Measurements from ENCODE around the gene RAB23.

RAB23 gene

DNA sequence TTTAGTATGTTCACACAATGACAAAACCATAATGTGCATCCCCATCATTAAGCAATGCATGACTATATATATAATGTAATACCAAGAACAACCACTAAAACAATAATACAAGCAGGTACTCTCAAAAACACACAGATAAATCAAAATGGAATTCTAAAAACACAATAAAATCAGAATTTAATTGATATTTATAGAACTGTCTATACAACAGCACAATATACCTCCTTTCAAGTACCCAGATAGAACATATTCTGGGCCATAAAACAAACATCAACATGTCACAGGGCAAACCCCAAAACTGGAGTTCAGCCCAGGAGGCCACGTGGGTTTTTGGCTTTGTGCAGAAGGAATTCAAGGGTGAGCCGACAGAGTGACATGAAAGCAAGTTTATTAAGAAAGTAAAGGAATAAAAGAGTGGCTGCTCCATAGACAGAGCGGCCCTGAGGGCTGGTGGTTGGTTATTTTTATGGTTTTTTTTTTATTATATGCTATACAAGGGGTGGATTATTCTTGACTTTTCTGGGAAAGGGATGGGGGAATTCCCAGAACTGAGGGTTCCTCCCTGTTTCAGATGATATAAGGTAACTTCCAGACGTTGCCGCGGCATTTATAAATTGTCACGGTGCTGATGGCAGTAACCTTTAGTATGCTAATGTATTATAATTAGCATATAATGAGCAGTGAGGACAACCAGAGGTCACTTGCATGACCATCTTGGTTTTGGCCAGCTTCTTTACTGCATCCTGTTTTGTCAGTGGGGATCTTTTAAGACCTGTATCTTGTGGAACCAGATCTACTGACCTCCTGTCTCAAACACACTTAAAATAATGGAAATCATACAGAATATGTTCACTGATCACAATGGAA is 5.6 kb downstream of the RAB23 start:
- TF ChIP-seq CREB1 (IDR thresholded peaks at IDR 0.05; ENCODE audit: low read depth) = no peak
- TF ChIP-seq, protein P1, sequence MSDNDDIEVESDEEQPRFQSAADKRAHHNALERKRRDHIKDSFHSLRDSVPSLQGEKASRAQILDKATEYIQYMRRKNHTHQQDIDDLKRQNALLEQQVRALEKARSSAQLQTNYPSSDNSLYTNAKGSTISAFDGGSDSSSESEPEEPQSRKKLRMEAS (IDR thresholded peaks at IDR 0.05) = no peak
- no peak for TF ChIP-seq EGR1 (IDR thresholded peaks at IDR 0.05)
- TF ChIP-seq CEBPB (IDR thresholded peaks at IDR 0.05) = no peak
- no peak for TF ChIP-seq ZBTB7A (IDR thresholded peaks at IDR 0.05; ENCODE audit: low read depth)
- TF ChIP-seq RAD21 (IDR thresholded peaks at IDR 0.05; ENCODE audit: low read depth) = no peak
- TF ChIP-seq TEAD4 (IDR thresholded peaks at IDR 0.05) = no peak
- TF ChIP-seq FOXM1 (IDR thresholded peaks at IDR 0.05; ENCODE audit: borderline replicate concordance, low read depth) = no peak
- no peak for TF ChIP-seq TCF12 (IDR thresholded peaks at IDR 0.05; ENCODE audit: low read depth)
- TF ChIP-seq REST (IDR thresholded peaks at IDR 0.05; ENCODE audit: low read depth) = no peak
- TF ChIP-seq TAF1 (IDR thresholded peaks at IDR 0.05; ENCODE audit: low read depth) = no peak
- no peak for TF ChIP-seq EP300 (IDR thresholded peaks at IDR 0.05; ENCODE audit: borderline replicate concordance)
- TF ChIP-seq YY1 (IDR thresholded peaks at IDR 0.05; ENCODE audit: low read depth) = no peak
- TF ChIP-seq USF1 (IDR thresholded peaks at IDR 0.05) = no peak
- no peak for TF ChIP-seq NFIC (IDR thresholded peaks at IDR 0.05)

DNA sequence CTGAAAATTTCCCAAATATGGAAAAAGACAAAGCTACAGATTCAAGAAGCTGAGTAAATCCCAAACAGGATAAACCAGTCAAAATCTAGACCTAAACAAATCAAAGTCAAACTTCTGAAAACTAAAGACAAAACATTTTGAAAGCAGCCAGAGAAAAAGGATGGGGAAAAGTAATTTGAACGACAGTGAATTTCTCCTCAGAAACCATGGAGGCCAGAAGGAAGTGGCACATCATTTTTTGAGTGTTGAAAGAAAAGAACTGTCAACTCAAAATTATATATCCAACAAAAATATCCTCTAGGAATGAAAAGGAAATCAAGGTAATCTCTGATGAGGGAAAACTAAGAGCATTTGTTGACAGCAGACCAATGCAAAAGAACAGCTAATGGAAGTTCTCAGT is 6.8 kb downstream of the RAB23 start:
- TF ChIP-seq, protein P1 (IDR thresholded peaks at IDR 0.05) = no peak
- TF ChIP-seq FOXM1 (IDR thresholded peaks at IDR 0.05; ENCODE audit: borderline replicate concordance, low read depth) = no peak
- TF ChIP-seq REST (IDR thresholded peaks at IDR 0.05; ENCODE audit: low read depth) = no peak
- TF ChIP-seq TCF12 (IDR thresholded peaks at IDR 0.05; ENCODE audit: low read depth) = no peak
- TF ChIP-seq CREB1 (IDR thresholded peaks at IDR 0.05; ENCODE audit: low read depth) = no peak
- TF ChIP-seq EP300 (IDR thresholded peaks at IDR 0.05; ENCODE audit: borderline replicate concordance) = no peak
- no peak for TF ChIP-seq TEAD4 (IDR thresholded peaks at IDR 0.05)
- TF ChIP-seq YY1 (IDR thresholded peaks at IDR 0.05; ENCODE audit: low read depth) = no peak
- no peak for TF ChIP-seq USF1 (IDR thresholded peaks at IDR 0.05)
- no peak for TF ChIP-seq ZBTB7A (IDR thresholded peaks at IDR 0.05; ENCODE audit: low read depth)
- no peak for TF ChIP-seq TAF1 (IDR thresholded peaks at IDR 0.05; ENCODE audit: low read depth)

- TF ChIP-seq RAD21 (IDR thresholded peaks at IDR 0.05; ENCODE audit: low read depth) = no peak
- no peak for TF ChIP-seq CREB1 (IDR thresholded peaks at IDR 0.05; ENCODE audit: low read depth)
- TF ChIP-seq NFIC (IDR thresholded peaks at IDR 0.05) = no peak
- no peak for TF ChIP-seq EGR1 (IDR thresholded peaks at IDR 0.05)
- TF ChIP-seq, protein P1 (IDR thresholded peaks at IDR 0.05) = no peak
- no peak for TF ChIP-seq TCF12 (IDR thresholded peaks at IDR 0.05; ENCODE audit: low read depth)
- no peak for TF ChIP-seq REST (IDR thresholded peaks at IDR 0.05; ENCODE audit: low read depth)
- TF ChIP-seq ZBTB7A (IDR thresholded peaks at IDR 0.05; ENCODE audit: low read depth) = no peak
- TF ChIP-seq USF1 (IDR thresholded peaks at IDR 0.05) = no peak
- no peak for TF ChIP-seq YY1 (IDR thresholded peaks at IDR 0.05; ENCODE audit: low read depth)
- TF ChIP-seq EP300 (IDR thresholded peaks at IDR 0.05; ENCODE audit: borderline replicate concordance) = no peak
- TF ChIP-seq FOXM1 (IDR thresholded peaks at IDR 0.05; ENCODE audit: borderline replicate concordance, low read depth) = no peak
- TF ChIP-seq TAF1 (IDR thresholded peaks at IDR 0.05; ENCODE audit: low read depth) = no peak
- no peak for TF ChIP-seq CEBPB (IDR thresholded peaks at IDR 0.05)
- TF ChIP-seq TEAD4 (IDR thresholded peaks at IDR 0.05) = no peak
Observed at GRCh38 chr6:57210060-57210459, 12.0 kb downstream of the RAB23 start.
